Measurements from ENCODE around the gene BCL2L15. TPM values are rescaled to one million over a fixed set of nuclear protein-coding genes. Genes with fewer than 3 reads are reported as not detected.

The BCL2L15 gene
- total and polyA plus RNA-seq, 4 donors, result 0.04 to 0.70 (median 0.11) TPM

- Histone ChIP-seq H3K27me3 (ENCODE audit: control insufficient read depth in 4 of 4, insufficient read depth in 4 of 4, low read length in 3 of 4) (no peaks in the 10 kb centered on the region), H3K4me1 (ENCODE audit: control insufficient read depth in 4 of 4, insufficient read depth in 4 of 4, low read length in 3 of 4) (peaks cover 2 to 22% (median 17%) of the 10 kb centered on the region in 4 donors), H3K36me3 (ENCODE audit: control insufficient read depth in 4 of 4, insufficient read depth in 3 of 4, low read depth in 1 of 4, low read length in 3 of 4) (peaks cover 7 to 30% (median 20%) of the 10 kb centered on the region in 4 donors), H3K9ac (ENCODE audit: low read depth in 1 of 2, low read length in 2 of 2) (no peak overlapping the region), H3K27ac (ENCODE audit: low read depth in 1 of 2, low read length in 2 of 2) (no peak overlapping the region), H3K4me3 (ENCODE audit: low read depth in 1 of 3, low read length in 3 of 3) (no peak overlapping the region), H3K9me3 (ENCODE audit: control insufficient read depth in 4 of 4, low read length in 3 of 4) (no peaks in the 10 kb centered on the region)
- WGBS, result 59% methylated on average over 3 of the region's 3 CpGs
- TF ChIP-seq TAF1 (conservative IDR thresholded peaks at IDR 0.05) (no peak), NR2F2 (IDR thresholded peaks at IDR 0.05) (no peak), ZBTB33 (IDR thresholded peaks at IDR 0.05) (no peak), EGR1 (IDR thresholded peaks at IDR 0.05; ENCODE audit: low read depth in 2 of 2) (no peak), REST (IDR thresholded peaks at IDR 0.05) (no peak), RXRA (IDR thresholded peaks at IDR 0.05) (no peak), HNF4G (IDR thresholded peaks at IDR 0.05) (no peak), FOXA2 (IDR thresholded peaks at IDR 0.05) (no peak), CTCF (IDR thresholded peaks at IDR 0.05; ENCODE audit: low read depth, low read length, missing input control) (no peak)
- TF ChIP-seq, protein P1, sequence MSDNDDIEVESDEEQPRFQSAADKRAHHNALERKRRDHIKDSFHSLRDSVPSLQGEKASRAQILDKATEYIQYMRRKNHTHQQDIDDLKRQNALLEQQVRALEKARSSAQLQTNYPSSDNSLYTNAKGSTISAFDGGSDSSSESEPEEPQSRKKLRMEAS (IDR thresholded peaks at IDR 0.05), result no peak
- no peak for DNase-seq (ENCODE audit: low spot score)
These were observed 13.8 kb upstream of the BCL2L15 start for GRCh38 chr1:113901191-113901590.

- no peak overlapping the region for H3K27ac ChIP-seq (ENCODE audit: low read depth in 1 of 2, low read length in 2 of 2)
- H3K27me3 ChIP-seq (ENCODE audit: control insufficient read depth in 4 of 4, insufficient read depth in 4 of 4, low read length in 3 of 4), result no peaks in the 10 kb centered on the region
- H3K36me3 ChIP-seq (ENCODE audit: control insufficient read depth in 4 of 4, insufficient read depth in 3 of 4, low read depth in 1 of 4, low read length in 3 of 4), result peaks cover 10 to 42% (median 31%) of the 10 kb centered on the region in 4 donors
- no peak overlapping the region for H3K4me3 ChIP-seq (ENCODE audit: low read depth in 1 of 3, low read length in 3 of 3)
- H3K4me1 ChIP-seq (ENCODE audit: control insufficient read depth in 4 of 4, insufficient read depth in 4 of 4, low read length in 3 of 4), result peaks cover 0 to 9% (median 8%) of the 10 kb centered on the region in 4 donors
- DNase-seq (ENCODE audit: low spot score), result no peak
- H3K9ac ChIP-seq (ENCODE audit: low read depth in 1 of 2, low read length in 2 of 2), result no peak overlapping the region
- H3K9me3 ChIP-seq (ENCODE audit: control insufficient read depth in 4 of 4, low read length in 3 of 4), result no peaks in the 10 kb centered on the region
- no peak for TF ChIP-seq FOXA1 (IDR thresholded peaks at IDR 0.05)
- no peak for TF ChIP-seq FOXA2 (IDR thresholded peaks at IDR 0.05)
- no peak for TF ChIP-seq RXRA (IDR thresholded peaks at IDR 0.05)
- TF ChIP-seq ZBTB33 (IDR thresholded peaks at IDR 0.05), result no peak
- no peak for TF ChIP-seq REST (IDR thresholded peaks at IDR 0.05)
- no peak for TF ChIP-seq YY1 (IDR thresholded peaks at IDR 0.05)
- TF ChIP-seq EGR1 (IDR thresholded peaks at IDR 0.05; ENCODE audit: low read depth in 2 of 2), result no peak
- TF ChIP-seq GABPA (IDR thresholded peaks at IDR 0.05 in 1 of 2, conservative IDR thresholded peaks at IDR 0.05 in 1 of 2), result no peak
These were observed 11.7 kb upstream of the BCL2L15 start for GRCh38 chr1:113899111-113899510.

Data from liver (tissue), 9 donors.